Measurements from ENCODE around the gene JPH3.
"Not testable (repeated sequence)": the region's sequence is repeated elsewhere in the genome, so short reads cannot be mapped to it uniquely, and the experiment has no call there.

The JPH3 gene

GRCh38 chr16:87721622-87722585 is 119.6 kb downstream of the JPH3 start:
- no peak for DNase-seq

DNA sequence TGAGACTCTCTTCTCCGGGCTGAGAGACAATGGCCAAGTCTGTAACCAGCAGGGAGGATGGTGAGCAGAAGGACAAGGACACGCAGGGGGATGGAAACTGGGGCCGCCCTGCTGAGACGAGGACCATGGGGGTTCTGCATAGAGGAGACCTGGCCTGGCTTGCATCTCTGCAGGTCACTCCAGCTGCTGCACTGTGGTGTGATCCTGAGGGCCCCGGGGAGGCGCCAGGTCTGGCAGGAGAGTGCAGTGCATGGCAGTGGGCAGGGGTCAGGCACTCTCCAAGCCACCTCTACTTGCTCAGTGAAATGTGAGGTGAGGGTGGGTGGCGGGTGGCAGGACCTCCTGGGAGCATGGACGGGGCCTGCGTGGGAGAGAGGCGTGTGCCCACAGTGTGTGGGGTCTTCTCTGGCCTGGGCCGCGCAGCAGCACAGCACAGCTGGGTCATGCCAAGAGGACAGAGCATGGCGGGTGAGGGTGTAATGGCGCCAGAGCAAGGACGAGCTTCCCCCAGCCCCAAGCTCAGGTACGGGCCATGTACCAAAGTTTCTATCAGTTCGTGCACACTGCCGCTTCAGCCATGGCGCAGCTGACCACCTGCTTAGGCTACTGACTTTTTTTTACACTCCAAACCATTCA is 120.4 kb downstream of the JPH3 start:
- DNase-seq, result no peak

- no peak for DNase-seq
These were observed 120.9 kb downstream of the JPH3 start for GRCh38 chr16:87723226-87723623.

GRCh38 chr16:87724490-87725291 is 122.4 kb downstream of the JPH3 start:
- no peak for DNase-seq

GRCh38 chr16:87725596-87726235 is 123.4 kb downstream of the JPH3 start:
- no peak for DNase-seq

DNA sequence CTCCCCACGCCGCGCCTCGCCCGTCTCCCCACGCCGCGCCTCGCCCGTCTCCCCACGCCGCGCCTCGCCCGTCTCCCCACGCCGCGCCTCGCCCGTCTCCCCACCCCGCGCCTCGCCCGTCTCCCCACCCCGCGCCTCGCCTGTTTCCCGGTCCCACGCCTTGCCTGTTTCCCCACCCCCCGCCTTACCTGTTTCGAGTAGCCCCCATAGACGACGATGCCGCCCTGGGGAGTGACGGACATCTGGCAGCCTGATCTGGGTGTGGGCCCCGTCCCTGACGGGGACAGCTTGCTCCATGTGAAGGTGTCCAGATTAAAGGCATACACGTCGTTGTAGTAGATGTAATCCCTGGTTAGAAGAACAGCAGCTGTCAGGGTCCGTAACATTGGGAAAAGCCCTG is 124.3 kb downstream of the JPH3 start:
- not testable (repeated sequence) for DNase-seq

DNA sequence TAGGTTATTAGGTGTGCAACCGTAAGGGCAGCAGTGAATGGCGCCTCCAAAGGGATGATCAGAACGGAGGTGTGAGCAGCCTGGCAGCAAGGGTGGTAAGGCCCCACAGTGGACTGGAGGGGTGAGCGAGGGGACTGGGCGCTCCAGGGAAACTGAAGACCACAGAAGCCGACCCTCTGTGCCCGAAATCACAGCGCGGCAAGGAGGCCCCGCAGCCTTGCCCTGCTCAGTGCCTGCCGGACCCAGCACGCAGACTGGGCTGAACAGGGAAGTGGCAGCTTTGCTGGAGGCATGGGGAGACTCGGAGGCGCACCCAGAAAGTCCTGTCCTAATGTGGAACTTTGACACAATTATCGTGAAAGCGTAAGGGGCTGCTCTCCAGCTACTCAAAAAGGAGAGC is 125.0 kb downstream of the JPH3 start:
- DNase-seq, result no peak

- no peak for DNase-seq
These were observed 125.7 kb downstream of the JPH3 start for GRCh38 chr16:87728026-87728425.

DNA sequence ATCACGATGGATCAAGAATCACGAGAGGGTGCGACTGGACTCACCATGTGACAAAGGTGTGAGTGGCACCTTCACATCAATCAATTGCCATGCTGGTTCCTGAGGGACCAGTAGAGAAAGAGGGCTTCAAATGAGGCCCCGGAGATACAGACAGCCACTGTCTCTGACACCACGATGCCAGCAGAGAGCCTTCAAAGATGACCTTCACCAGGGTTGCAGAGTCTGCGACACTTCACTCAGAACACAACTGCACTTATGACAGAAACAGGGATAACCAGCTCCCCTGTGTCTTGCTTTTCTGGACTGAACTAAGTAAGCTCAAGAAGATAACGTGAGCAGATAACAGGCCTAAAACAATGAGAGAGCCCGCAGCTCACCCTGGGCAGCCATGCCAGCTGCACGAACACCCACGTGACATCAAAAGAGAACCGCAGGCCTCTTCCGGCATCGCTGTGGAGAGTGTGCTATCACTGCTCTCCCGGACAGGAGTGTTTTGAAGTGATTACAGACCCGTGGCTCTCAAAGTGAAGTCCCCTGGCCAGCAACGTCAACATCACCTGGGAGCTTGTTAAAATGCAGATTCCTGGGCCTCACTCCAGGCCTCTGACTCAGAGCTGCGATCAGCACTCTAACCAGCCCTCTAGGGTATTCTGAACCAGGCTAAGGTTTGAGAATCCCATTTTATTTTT is 127.1 kb downstream of the JPH3 start:
- no peak for DNase-seq

DNA sequence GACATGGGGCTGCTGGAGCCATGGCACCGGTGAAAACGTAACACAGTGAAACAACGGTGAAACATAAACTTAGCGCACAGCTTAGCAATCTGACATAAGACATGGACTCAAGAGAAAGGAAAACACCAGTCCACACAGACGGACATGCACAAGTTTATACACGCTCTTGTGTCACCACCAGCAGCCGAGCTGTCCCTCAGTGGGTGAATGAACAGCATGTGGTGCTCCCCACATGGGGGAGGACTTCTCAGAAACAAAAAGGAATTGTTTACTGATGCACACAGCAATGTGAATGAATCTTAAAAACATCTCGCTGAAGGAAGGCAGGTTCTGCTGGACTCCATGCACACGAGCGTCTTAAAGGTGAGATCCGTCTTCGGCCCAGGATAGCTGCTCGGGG is 129.3 kb downstream of the JPH3 start:
- no peak for DNase-seq

GRCh38 chr16:87733190-87733589 is 130.9 kb downstream of the JPH3 start:
- no peak for DNase-seq

- no peak for DNase-seq
These were observed 132.3 kb downstream of the JPH3 start for GRCh38 chr16:87734644-87735043.

- no peak for DNase-seq
These were observed 133.1 kb downstream of the JPH3 start for GRCh38 chr16:87735270-87736007.

DNA sequence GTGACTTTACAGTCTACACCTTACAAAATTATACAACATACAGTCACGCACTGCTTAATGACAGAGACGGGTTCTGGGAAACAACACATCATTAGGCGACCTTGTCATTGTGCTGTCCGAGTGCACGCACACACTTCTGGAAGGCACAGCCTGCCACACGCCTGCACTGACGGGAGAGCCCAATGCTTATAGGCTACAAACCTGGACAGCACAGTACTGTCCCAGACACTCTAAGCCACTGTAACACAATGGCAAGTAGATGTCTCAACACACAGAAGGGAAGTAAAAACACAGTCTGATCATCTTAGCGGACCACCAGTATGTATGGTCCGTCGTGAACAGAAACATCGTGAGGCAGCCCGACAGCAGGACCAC is 133.7 kb downstream of the JPH3 start:
- no peak for DNase-seq

DNA sequence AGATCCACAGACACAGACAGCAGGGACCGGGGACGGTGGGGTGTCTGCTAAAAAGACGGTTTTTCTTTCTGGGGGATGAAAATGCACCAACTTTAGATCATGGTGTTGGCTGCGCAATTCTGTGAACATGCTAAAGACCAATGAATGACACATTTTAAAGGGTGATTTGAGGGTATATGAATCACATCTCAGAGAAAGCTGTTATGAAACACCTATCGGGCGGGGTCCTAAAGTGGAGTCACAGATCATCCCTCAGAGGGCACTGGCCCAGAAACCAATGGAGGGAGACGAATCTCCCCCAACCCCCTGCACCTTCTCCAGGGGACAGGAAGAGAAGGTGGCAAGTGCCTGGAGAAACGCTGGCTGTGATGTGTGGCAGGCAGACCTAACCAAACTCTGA is 137.5 kb downstream of the JPH3 start:
- no peak for DNase-seq

GRCh38 chr16:87740441-87740840 is 138.1 kb downstream of the JPH3 start:
- DNase-seq, result no peak

DNA sequence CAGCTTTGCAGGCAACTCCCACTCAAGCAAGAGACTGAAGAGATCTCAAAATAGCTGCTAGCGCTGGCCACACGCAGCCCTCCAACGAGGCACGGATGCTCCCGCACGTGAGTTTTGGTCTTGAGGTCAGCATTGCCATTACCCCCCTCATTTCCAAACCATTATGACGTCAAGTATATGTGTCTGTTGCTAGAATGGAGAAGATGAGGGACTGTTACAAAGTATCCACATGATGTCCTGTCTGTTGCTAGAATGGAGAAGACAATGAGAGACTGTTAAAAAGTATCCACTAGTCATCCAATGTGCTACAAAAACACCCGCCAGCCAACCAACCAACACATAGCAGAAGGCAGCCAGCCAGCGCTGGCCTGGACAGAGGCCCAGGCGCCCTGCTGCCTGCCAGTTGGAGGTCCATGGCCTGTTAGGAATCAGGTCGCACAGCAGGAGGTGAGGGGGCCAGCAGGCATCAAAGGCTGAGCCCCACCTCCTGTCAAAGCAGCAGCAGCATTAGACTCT is 138.7 kb downstream of the JPH3 start:
- DNase-seq, result no peak

- no peak for DNase-seq
These were observed 139.6 kb downstream of the JPH3 start for GRCh38 chr16:87741700-87742415.

GRCh38 chr16:87742781-87743490 is 140.6 kb downstream of the JPH3 start:
- DNase-seq, result no peak

Measured in NCI-H1930 (cell line).